GM21576 (cell line): Measurements from ENCODE around the gene OR5AU1.
"Not testable (repeated sequence)": the region's sequence is repeated elsewhere in the genome, so short reads cannot be mapped to it uniquely, and the experiment has no call there.

ENCODE experiments used
- ATAC-seq: cut with Tn5 transposase; IDR thresholded peaks from one replicate; pipeline ENCODE4 v1.9.1; 2021; ENCODE audit warnings: mild to moderate bottlenecking, moderate library complexity; ENCODE audit not compliant: unreplicated experiment

Gene OR5AU1

GRCh38 chr14:21182166-21182565 is 26.3 kb upstream of the OR5AU1 start:
- ATAC-seq = no peak

GRCh38 chr14:21171128-21171527 is 15.3 kb upstream of the OR5AU1 start:
- no peak for ATAC-seq

GRCh38 chr14:21169573-21169972 is 13.7 kb upstream of the OR5AU1 start:
- ATAC-seq = no peak

- ATAC-seq = no peak
These were observed 12.2 kb upstream of the OR5AU1 start for GRCh38 chr14:21168055-21168454.

GRCh38 chr14:21165670-21166069 is 9.8 kb upstream of the OR5AU1 start:
- not testable (repeated sequence) for ATAC-seq

- ATAC-seq = not testable (repeated sequence)
These were observed 9.2 kb upstream of the OR5AU1 start for GRCh38 chr14:21165002-21165605.

- ATAC-seq = no peak
These were observed 8.0 kb upstream of the OR5AU1 start for GRCh38 chr14:21163871-21164291.

- ATAC-seq = no peak
These were observed 6.2 kb upstream of the OR5AU1 start for GRCh38 chr14:21162081-21162480.

GRCh38 chr14:21160061-21160610 is 4.3 kb upstream of the OR5AU1 start:
- no peak for ATAC-seq

- not testable (repeated sequence) for ATAC-seq
These were observed 2.3 kb upstream of the OR5AU1 start for GRCh38 chr14:21158175-21158574.

- no peak for ATAC-seq
These were observed 6.1 kb downstream of the OR5AU1 start for GRCh38 chr14:21149641-21150367.

- ATAC-seq = no peak
These were observed 10.4 kb downstream of the OR5AU1 start for GRCh38 chr14:21145437-21145836.

- ATAC-seq = no peak
These were observed 13.5 kb downstream of the OR5AU1 start for GRCh38 chr14:21142357-21142756.

GRCh38 chr14:21136024-21136423 is 19.8 kb downstream of the OR5AU1 start:
- ATAC-seq = no peak

GRCh38 chr14:21133901-21134300 is 22.0 kb downstream of the OR5AU1 start:
- no peak for ATAC-seq

GRCh38 chr14:21123429-21123828 is 32.4 kb downstream of the OR5AU1 start:
- ATAC-seq = no peak

- ATAC-seq = no peak
These were observed 34.7 kb downstream of the OR5AU1 start for GRCh38 chr14:21121122-21121521.

GRCh38 chr14:21120686-21121085 is 35.2 kb downstream of the OR5AU1 start:
- no peak for ATAC-seq

GRCh38 chr14:21118933-21119332 is 36.9 kb downstream of the OR5AU1 start:
- ATAC-seq = no peak

- no peak for ATAC-seq
These were observed 42.5 kb downstream of the OR5AU1 start for GRCh38 chr14:21113369-21113768.

GRCh38 chr14:21112255-21112654 is 43.6 kb downstream of the OR5AU1 start:
- no peak for ATAC-seq
